GM18907 (cell line): ENCODE results near the gene CENPX.

Source experiments
- ATAC-seq: cut with Tn5 transposase; IDR thresholded peaks from one replicate; pipeline ENCODE4 v1.9.1; 2021; ENCODE audit warnings: mild to moderate bottlenecking, moderate library complexity; ENCODE audit not compliant: unreplicated experiment

The CENPX gene

DNA sequence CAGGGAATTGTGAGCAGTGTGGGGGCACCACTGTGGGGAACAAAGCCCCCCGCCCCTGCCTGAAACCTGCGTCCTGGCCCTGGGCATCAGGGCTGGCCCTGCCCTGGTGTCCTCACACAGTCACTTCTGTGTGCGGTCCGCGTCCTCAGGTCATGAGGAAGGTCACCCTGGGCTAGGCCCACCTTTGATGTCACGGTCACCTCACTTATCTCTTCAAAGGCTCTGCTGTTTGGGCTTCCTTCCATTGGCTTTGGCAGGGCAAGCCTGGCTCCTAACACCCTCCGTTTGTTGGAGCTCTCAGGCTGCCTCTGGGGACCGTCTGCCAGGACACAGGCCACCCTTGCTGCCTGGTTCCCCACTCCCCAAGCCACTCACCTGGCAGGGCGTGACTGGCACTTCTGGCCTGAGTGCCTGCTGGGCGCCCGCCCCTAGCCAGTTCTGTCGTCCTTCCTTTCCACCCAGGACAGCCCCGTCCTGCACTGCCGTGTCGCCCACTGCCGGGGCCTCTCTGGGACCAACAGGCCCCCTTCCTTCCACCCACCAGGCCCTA, 8.8 kb downstream of the CENPX start:
- no peak for ATAC-seq

DNA sequence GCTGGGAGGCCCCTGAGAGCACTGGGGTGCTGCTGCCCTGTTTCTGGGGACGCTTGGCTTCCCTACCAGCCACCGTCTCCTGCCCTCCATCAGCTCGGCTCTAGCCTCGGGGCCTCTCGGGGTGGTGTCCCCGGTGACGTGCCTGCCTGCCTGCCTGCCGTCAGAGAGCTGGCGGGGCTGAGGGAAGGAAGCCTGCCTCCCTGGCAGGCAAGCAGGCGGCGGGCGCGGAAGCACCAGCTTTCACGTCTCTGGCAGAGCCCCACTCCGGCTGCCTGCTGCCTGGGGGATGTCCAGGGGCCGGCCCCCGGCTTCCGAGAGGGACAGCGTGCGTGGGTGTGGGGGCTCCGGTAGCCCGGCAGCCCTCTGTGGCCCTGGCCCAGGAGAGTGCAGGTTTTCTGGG, 9.3 kb downstream of the CENPX start:
- no peak for ATAC-seq

DNA sequence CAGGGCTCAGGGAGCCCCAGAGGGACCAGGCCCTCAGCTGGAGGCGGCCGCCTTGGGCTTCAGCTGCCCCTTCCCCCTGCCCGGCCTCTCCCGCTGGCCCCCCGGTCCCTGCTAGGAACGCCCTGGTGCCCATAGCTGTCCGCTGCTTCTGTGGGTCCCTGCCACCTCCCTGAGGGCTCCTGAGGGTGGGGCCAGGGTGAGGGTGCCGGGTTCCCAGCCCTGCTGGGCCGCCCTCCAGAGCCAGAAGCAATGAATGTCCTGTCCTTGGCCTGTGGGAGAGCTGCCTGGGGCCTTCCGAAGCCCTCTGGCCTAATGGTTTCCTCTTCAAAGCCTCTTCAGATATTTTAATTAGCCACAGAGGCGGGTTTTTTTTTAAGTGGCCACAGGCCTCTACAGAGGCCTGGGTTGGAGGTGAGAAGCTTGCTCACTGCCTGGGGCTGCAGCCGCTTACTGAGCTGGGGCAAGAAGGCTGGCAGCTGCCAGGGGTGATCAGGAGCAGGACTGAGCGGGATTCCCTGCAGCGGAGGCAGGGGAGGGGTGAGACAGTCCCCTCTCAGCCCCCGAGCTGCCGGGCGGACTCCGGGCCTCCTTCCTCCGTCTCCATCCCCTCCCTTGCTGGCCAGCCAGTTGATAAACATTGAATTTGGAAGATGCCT, 9.9 kb downstream of the CENPX start:
- no peak for ATAC-seq

DNA sequence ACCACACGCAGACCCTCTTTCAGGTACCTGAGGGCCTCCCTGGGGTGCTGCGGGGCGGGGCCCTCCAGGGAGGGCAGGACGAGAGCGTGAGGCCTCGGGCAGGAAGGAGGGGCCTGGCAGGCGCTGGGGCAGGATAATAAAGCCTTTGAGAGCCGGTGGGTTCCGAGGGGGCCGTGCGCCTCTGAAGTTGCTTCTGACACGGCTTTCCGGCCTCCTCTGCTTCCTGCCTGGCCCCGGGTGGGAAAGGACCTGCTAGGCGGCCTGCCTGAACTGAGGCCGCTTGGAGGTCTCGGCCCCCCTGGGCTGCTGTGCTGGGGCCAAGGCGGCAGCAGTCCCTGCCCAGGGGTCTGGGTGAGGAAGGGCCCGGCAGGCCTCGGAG, 10.4 kb downstream of the CENPX start:
- ATAC-seq: no peak

DNA sequence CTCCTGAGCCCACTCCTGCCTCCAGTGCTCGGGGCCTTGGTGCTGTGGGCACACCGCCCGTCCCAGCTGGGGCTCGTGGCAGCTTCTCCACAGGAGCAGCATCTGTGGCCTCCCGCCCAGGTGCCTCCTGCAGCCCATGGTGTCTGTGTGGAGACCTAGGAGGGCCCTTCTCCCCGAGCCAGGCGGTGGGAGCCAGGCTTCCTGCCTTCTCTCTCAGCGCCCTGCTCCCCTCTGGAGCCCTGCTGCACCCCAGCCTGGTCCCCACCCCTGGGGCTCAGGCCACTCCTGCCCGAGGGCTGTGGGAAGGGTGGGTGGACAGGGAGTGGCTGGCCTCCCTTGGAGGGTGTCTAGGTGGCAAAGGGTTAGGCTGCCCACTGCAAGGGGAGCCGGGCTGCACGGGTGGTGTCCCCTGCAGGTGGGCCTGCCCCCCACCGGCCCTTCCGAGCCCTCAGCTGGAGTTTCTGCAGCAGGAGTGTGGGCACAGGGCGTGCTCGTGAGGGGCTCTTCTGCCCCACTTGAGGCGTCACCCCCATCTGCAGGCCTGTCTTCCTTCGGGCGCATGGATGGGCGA, 11.0 kb downstream of the CENPX start:
- no peak for ATAC-seq

DNA sequence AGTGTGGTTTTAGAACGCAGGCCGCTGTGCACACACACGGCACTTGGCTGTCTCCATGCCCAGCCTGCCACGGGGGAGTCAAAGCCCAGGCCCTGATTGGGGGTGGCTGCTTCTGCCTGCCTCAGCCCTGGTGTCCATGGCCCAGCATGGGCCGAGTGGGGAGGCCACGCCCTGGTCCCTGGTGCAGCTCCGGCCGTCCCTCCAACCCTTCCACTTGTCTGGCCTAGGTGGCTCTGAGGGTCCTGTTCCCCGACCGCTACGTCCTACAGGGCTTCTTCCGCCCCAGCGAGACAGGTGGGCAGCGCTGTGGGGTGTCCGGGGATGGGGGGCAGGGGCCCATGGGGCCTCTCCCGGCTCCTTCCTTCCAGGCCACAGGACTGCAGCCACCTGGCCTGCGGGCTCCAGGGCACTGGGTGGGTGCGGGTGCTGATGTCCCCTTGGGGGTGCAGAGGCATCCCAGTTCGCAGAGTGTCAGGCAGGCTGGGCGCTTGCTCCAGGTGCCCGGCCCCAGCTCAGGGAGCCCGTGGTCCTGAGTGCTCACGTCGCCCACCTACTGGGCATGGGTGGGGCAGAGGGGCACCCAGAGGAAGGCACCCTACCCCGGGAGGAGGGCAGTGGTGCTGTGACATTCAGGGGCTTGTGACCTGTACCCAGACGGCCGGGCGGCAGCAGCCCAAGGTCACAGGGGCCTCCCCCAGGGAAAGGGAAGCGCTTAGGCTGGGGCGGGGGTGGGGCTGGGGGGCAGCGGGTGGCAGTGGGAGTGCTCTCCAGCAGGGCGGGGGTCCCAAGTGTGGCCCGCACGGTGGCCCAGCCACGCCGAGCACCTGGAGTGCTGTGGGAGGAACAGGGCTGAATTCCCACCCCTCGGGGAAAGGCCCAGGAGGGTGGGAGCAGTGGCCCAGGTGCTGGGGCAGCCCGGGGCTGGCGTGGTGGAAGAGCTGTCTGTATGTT, 11.8 kb downstream of the CENPX start:
- ATAC-seq: no peak

DNA sequence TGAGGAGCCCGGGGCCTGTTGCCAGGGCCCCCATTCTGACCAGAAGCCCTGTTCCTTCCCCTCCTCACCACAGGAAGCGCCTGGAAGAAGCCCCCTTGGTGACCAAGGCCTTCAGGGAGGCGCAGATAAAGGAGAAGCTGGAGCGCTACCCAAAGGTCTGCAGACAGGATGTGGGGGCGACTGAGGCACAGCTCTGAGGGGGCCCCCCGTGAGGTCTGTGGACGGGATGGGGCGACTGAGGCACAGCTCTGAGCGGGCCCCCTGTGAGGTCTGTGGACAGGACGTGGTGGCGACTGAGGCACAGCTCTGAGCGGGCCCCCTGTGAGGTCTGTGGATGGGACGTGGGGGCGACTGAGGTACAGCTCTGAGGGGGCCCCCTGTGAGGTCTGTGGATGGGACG, 13.3 kb downstream of the CENPX start:
- no peak for ATAC-seq

DNA sequence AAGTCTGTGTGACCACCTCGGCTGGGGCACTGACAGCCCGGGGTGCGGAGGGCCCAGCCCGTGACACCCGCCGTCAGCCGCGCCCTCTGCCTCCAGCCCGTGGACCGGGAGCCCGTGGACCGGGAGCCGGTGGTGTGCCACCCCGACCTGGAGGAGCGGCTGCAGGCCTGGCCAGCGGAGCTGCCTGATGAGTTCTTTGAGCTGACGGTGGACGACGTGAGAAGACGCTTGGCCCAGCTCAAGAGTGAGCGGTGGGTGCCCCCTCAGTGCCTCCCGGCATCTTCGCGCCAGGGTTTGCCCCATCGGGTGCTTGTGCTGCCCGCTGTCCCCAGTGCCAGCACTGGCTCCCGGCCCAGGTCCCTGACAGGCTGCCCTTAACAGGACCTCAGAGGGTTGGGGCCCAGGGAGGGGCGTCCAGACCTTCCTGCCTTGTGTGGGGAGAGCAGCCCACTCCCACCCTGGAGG, 13.7 kb downstream of the CENPX start:
- no peak for ATAC-seq

DNA sequence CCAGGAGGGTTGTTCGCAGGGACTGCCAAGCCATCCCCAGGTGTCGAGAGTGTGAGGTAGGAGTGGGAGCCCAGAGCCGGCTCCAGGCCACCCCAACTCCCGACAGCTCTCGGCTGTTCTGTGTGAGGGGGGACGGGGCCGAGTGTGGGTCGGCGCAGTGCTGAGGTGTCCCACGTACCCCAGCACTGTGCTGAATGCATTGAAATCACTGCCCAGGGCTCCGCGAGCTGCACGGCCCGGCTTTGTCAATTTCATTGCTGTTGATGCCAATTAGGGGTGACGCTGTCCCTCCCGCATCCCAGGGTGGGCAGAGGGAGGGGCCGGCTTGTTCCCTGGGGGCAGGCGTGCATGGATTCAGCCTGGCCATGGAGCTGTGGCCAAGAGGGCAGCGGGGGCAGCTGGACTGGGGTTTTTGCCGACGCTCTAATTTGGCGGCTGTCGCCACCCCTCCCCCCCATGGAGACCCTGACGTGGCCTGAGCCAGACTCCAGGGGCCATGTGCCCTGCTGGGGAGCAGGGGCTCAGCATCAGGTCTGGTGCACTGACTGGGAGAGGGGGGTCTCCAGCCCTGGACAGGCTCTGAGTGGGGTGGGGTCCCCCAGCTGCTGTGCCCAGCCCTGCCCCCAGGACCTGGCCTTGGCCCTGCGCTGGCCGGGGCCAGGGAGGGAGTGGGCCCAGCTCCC, 14.3 kb downstream of the CENPX start:
- no peak for ATAC-seq

DNA sequence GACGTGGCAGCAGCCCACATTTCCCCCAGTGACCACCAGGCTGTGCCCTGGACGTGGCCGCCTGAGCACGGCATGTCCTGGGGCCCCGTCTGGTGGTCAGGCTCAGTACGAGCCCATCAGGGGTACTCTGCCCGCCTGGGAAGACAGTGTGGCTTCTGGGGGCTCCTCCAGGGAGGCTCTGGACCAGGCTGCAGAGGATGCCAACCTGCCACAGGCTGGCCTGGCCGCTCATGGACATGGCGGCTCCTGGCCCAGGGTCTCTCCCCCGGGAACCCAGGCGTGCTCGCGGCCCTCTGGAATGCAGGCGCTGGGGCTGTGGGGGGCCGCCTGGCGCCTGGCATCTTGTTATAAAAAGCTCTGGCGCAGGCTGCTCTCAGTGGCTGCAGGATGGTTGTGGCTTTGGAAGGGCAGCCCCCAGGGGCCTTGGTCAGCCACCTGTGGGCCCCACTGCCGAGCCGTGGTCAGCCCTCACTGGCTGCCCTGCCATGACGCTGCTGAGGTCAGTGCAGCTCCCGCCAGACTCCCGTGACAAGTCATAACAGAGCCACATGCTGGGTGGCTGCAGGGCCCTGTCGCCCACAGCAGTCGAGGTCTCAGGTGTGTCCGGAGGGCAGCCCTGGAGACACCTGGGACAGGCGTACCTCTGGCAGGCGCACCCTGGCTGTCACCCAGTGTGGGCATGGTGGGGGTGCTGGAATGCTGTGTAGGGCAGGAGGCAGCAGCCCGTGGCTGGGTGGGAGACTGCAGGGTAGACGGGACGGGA, 15.0 kb downstream of the CENPX start:
- ATAC-seq: no peak

DNA sequence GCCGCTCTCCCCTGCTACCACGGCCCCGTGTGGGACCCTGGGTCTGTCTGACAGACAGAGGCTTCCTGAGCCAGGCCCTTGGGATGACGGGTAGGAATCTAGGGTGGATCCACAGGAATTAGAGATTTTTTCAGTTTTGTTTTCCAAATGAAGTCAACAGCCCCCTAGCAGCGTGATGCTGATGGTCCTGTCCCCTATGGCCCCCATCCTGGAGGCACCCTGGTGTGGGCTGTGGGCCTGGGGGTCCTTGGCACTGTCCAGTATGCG, 15.5 kb downstream of the CENPX start:
- ATAC-seq: no peak

DNA sequence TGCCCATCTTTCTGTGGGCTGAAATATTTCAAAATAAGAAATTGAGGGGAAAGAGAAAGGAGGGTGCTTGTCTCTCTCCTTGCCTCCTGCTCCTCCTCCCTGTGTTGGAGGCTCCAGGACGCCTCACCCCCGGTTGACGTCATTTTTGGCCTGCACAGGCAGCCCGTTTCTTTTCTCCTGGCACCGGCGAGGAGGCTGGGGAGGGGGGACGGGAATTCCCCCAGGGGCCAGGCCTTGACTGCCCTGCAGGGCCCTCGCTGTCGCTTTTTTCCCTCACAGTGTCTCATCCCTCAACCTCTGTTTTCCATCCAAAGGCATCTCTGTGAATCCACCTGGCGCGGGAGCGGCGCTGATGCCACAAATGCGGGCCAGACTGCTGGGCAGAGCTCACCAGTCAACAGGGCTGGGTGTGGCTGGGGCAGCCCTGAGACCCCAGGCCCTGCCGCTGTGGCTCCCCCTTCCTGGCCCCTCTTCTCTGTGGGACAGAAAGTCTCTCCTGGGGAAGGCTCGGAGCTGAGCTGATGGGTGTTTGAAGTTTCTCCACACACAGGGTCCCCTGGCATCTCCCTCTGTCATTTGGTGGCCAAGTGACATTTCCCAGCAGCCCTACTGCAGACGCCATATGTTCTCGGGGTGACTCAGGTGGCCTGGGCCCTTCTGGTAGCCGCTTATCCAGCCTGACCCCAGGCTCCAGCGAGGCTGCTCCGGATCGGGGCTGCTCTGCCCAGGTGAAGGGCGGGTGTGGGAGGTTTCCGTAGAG, 16.0 kb downstream of the CENPX start:
- no peak for ATAC-seq

DNA sequence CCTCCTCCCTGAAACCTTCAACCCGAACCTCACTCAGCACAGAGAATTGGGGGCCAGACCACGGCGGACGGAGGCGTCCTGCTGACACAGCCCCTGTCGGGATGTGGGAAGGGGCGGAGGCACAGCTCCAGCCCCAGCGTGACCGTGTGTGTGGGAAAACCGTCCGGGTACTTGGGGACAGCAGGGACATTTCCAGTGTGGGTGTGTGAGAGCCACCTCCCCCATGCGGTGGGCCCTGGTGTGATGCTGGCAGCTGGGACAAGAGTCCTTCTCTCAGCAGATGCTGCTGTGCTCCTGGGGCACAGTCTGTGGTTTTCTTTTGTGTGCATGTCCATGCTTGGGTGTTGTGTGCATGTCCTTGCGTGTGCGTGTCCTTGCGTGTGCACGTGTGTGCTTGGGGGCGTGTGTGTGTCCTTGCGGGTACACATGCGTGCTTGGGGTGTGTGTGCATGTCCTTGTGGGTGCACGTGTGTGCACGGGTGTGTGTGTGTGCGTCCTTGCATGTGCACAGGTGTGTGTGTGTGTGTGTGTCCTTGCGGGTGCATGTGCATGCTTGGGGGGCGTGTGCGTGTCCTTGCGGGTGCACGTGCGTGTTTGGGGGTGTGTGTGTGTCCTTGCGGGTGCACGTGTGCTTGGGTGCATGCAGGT, 16.9 kb downstream of the CENPX start:
- no peak for ATAC-seq

DNA sequence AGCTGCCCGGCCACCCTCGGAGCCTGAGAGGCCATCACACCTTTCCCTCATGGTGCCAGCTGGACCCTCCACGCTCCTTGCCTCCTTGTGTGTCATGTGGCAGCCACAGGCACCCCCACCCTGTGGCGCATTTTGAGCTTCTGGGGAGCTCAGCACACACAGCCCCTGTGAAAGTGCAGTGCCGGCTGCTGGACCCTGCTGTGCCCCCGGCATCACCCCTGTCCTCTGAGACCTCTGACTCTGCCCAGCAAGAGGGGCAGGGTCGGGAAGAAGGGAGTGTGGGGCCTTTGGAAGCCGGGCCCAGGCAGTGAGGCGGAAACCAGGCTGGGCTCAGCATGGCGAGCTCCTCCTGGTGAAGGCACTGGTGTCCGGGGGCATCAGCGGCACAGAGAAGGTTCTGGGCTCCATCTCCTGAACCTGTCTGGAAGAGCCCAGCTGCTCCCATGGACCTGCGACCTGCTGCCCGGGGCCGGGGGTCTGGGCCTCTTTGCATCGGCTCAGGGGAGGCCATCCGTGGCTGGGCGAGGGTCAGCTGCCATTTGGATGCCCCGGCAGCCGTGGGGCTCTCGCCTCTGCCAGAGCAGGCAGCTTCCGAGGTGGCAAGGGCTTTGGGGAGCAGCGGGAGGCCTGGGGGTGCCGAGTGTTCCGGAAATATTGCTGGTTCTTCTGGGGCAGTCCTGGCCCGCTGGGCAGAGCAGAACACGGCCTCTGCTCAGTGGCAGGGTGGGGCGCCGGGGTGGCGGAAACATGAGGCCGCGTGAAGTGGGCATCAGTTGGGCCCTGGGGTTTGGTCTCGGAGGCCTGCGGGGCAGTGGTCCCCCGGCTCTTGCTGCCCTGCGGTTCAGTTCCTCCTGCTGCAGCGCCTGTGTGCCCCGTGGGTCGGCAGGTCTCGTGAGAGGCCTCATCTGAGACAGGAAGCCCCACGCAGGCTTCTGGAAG, 17.9 kb downstream of the CENPX start:
- no peak for ATAC-seq

DNA sequence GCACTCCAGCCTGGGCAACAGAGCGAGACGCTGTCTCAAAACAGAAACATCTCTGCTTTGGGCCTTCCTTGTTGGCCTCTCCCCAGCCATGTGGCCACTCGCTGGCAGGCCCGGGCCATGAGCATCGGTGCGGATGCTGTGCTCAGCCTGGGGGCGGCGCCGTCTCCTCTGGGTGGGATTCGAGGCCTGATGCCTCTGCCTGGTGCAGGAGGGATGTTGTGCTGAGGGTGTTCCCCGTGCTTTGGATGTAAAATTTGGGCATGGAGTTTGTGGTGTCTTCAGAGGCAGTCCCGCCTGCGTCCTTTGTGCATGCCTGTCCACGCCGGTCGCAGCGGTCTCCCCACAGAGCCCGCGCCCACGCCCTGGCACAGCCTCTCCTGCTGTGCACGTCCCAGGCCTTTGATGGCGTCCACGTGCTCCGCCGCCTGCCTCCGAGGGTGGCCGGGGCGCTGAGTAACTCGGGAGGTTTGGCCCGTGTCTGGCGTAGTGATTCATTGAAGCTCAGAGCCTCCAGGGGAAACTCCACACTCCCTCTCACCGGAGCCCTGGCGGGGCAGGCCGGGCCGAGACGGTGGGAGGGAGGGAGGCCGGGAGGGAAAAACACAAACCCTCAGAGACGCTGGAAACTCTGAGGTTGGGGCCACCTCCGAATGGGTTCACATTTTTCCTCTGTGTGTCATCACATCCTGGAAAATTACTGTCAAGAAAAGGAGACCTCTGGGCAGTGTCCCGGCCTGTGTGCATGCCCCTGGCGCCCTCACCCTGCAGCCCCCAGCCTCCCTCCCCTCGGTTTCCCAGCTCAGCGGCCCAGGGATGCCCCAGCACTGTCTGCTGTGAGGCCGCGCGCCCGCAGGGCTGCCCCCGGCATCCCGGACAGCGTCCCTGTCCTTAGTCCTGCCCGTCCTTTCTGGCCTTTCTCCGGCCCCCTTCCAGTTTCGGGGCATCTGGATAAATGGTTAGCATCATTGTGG, 19.0 kb downstream of the CENPX start:
- no peak for ATAC-seq

DNA sequence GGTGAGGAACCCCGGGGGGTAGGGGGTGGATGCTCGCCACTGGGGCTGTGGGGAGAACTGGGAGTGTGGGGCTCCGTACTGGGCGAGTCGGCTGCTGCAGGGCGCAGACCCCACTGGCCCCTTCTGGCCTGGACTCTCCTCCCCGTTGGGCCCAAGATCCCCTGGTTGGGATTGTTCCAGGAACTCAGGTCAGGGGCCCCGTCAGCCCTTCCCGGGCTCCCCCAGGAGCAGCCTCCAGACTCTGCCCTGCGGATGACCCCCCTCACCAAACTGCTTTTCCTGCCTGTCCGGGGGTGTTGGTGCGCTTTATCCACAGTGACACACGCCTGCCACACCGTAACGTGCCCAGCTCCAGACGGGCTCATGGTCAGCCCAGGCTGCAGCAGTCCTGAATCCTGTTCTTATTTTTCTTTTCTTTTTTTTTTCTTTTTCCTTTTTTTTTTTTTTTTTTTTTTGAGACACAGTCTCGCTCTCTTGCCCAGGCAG, 21.1 kb downstream of the CENPX start:
- ATAC-seq: no peak
